Ascending aorta (tissue), 2 donors: Measurements from ENCODE around the gene EXOSC3. TPM values are rescaled to one million over a fixed set of nuclear protein-coding genes. Genes with fewer than 3 reads are reported as not detected.

Source experiments
- DNase-seq, 2 donors: peaks; one replicate each; pipeline ENCODE4 v3.0.0-alpha.2; 2019; ENCODE audit warnings: low spot score in 2 of 2
- H3K27ac ChIP-seq, 2 donors: fragments of 200-600 bp; sonication (generic); one replicate each; pipeline ENCODE4 v1.5.1; 2016 to 2017; ENCODE audit warnings: mild to moderate bottlenecking in 1 of 2
- H3K27me3 ChIP-seq: fragments of 200-600 bp; sonication (generic); one replicate; pipeline ENCODE4 v1.5.1; 2017
- H3K36me3 ChIP-seq, 2 donors: fragments of 200-600 bp; sonication (generic); one replicate each; pipeline ENCODE4 v1.5.1; 2016
- H3K4me1 ChIP-seq, 2 donors: fragments of 200-600 bp; sonication (generic); one replicate each; pipeline ENCODE4 v1.5.1; 2016 to 2017; ENCODE audit warnings: mild to moderate bottlenecking in 1 of 2
- H3K4me3 ChIP-seq, 2 donors: fragments of 200-600 bp; sonication (generic); one replicate each; pipeline ENCODE4 v1.5.1; 2016 to 2017; ENCODE audit warnings: mild to moderate bottlenecking in 1 of 2
- H3K9me3 ChIP-seq, 2 donors: fragments of 200-600 bp; sonication (generic); one replicate each; pipeline ENCODE4 v1.5.1; 2016
- CTCF ChIP-seq, 3 experiments: fragments of 200-600 bp in 2 of 3; fragments of 450-650 bp in 1 of 3; sonication (generic) in 2 of 3; IDR thresholded peaks; one replicate each; pipeline ENCODE4 v1.5.1; 2016 to 2019; ENCODE audit warnings: antibody characterized with exemption in 3 of 3, mild to moderate bottlenecking in 1 of 3, moderate library complexity in 1 of 3
- intact Hi-C: fragments of 100-400 bp; cut with DNase I; formaldehyde crosslinking; loops from one replicate; pipeline ENCODE4 v1.15.1; 2023
- total RNA-seq: library from RNA; depleted of rRNA; stranded (reverse); fragments of >200 nt; gene quantifications from one replicate; pipeline ENCODE4 v1.1.0, GENCODE V29; 2016

The EXOSC3 gene
- total RNA-seq, 1 donor from 2014 or later: 9.0 TPM

- Histone ChIP-seq H3K9me3 (no peaks in the 10 kb centered on the region), H3K27ac (no peak overlapping the region), H3K4me1 (no peaks in the 10 kb centered on the region), H3K4me3 (no peak overlapping the region), H3K27me3 (no peaks in the 10 kb centered on the region), H3K36me3 (no peaks in the 10 kb centered on the region)
- intact Hi-C loops: loop anchor here (10.0 kb wide), 2 partner anchors 625 to 655 kb away; partner anchors contain the start of gene ALDH1B1
- no peak for DNase-seq
- no peak for TF ChIP-seq CTCF (IDR thresholded peaks at IDR 0.05)
Measured at GRCh38 chr9:37740128-37740527, 44.7 kb downstream of the EXOSC3 start.

GRCh38 chr9:37739222-37739621, 45.6 kb downstream of the EXOSC3 start:
- no peaks in the 10 kb centered on the region for H3K27me3 ChIP-seq
- no peak for TF ChIP-seq CTCF (IDR thresholded peaks at IDR 0.05)
- H3K4me1 ChIP-seq: no peaks in the 10 kb centered on the region
- H3K4me3 ChIP-seq: no peak overlapping the region
- no peak for DNase-seq
- no peaks in the 10 kb centered on the region for H3K36me3 ChIP-seq
- no peaks in the 10 kb centered on the region for H3K9me3 ChIP-seq
- H3K27ac ChIP-seq: no peak overlapping the region
- intact Hi-C loops: no loop called here

GRCh38 chr9:37732952-37733351, 51.9 kb downstream of the EXOSC3 start:
- Histone ChIP-seq H3K4me1 (no peaks in the 10 kb centered on the region), H3K27ac (no peak overlapping the region), H3K4me3 (no peak overlapping the region), H3K9me3 (no peaks in the 10 kb centered on the region), H3K36me3 (no peaks in the 10 kb centered on the region), H3K27me3 (no peaks in the 10 kb centered on the region)
- no peak for TF ChIP-seq CTCF (IDR thresholded peaks at IDR 0.05)
- DNase-seq: no peak
- intact Hi-C loops: no loop called here

GRCh38 chr9:37732086-37732741, 52.6 kb downstream of the EXOSC3 start:
- DNase-seq: no peak
- Histone ChIP-seq H3K36me3 (no peaks in the 10 kb centered on the region), H3K27ac (no peak overlapping the region), H3K27me3 (no peaks in the 10 kb centered on the region), H3K9me3 (no peaks in the 10 kb centered on the region), H3K4me1 (no peaks in the 10 kb centered on the region), H3K4me3 (no peak overlapping the region)
- TF ChIP-seq CTCF (IDR thresholded peaks at IDR 0.05): no peak
- intact Hi-C loops: no loop called here

- no peaks in the 10 kb centered on the region for H3K27me3 ChIP-seq
Measured at GRCh38 chr9:37730839-37731238, 54.0 kb downstream of the EXOSC3 start.

More at GRCh38 chr9:37730839-37731238, 54.0 kb downstream of the EXOSC3 start:
- Histone ChIP-seq H3K9me3 (no peaks in the 10 kb centered on the region), H3K36me3 (no peaks in the 10 kb centered on the region), H3K4me1 (no peaks in the 10 kb centered on the region), H3K27ac (no peak overlapping the region), H3K4me3 (no peak overlapping the region)
- no peak for TF ChIP-seq CTCF (IDR thresholded peaks at IDR 0.05)
- intact Hi-C loops: no loop called here
- DNase-seq: no peak
